NB4 (cell line): ENCODE measurements around the gene HBS1L.
A peak's percentile ranks its signal among the peaks of the same experiment; 100 is the strongest.

Source experiments
- DNase-seq: peaks from one replicate; pipeline ENCODE4 v3.0.0; 2010; ENCODE audit warnings: low read depth
- H3K4me3 ChIP-seq: one replicate; pipeline ENCODE4 v1.5.1; 2011; ENCODE audit warnings: mild to moderate bottlenecking, low read depth, low read length, moderate library complexity
- MYC ChIP-seq: IDR thresholded peaks from 2 replicates; pipeline ENCODE4 v1.6.1; 2011; ENCODE audit warnings: low read depth, low read length
- POLR2A ChIP-seq: IDR thresholded peaks from 2 replicates; pipeline ENCODE4 v1.6.1; 2011; ENCODE audit warnings: mild to moderate bottlenecking; ENCODE audit not compliant: insufficient read length; ENCODE audit errors: extremely low read depth
- TF ChIP-seq, protein P1 (sequence below): IDR thresholded peaks from one replicate; pipeline ENCODE4 v1.5.1; 2012; ENCODE audit warnings: low read depth, low read length
- TF ChIP-seq, protein P2 (sequence below): IDR thresholded peaks from 2 replicates; pipeline ENCODE4 v1.6.1; 2011; ENCODE audit warnings: low read depth, low read length

HBS1L gene

DNA sequence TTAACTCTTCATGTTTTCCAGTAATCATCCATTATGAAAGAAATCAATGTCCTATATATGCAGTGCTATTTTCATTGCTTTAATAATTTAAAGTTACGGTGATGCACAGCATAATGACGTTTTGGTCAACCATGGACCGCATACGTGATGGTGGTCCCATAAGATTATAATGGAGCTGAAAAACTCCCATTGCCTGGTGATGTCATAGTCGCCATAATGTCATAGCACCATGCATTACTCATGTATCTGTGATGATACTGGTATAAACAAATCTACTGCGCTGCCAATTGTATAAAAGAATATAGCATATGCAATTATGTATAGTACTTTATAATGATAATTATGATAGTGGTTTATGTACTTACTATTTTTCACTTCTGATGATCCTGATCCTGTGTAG is 62.5 kb downstream of the HBS1L start:
- no peak for DNase-seq
- no peak overlapping the region for H3K4me3 ChIP-seq
- TF ChIP-seq, protein P1, sequence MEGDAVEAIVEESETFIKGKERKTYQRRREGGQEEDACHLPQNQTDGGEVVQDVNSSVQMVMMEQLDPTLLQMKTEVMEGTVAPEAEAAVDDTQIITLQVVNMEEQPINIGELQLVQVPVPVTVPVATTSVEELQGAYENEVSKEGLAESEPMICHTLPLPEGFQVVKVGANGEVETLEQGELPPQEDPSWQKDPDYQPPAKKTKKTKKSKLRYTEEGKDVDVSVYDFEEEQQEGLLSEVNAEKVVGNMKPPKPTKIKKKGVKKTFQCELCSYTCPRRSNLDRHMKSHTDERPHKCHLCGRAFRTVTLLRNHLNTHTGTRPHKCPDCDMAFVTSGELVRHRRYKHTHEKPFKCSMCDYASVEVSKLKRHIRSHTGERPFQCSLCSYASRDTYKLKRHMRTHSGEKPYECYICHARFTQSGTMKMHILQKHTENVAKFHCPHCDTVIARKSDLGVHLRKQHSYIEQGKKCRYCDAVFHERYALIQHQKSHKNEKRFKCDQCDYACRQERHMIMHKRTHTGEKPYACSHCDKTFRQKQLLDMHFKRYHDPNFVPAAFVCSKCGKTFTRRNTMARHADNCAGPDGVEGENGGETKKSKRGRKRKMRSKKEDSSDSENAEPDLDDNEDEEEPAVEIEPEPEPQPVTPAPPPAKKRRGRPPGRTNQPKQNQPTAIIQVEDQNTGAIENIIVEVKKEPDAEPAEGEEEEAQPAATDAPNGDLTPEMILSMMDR = no peak
- TF ChIP-seq, protein P2, sequence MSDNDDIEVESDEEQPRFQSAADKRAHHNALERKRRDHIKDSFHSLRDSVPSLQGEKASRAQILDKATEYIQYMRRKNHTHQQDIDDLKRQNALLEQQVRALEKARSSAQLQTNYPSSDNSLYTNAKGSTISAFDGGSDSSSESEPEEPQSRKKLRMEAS = no peak
- TF ChIP-seq POLR2A = no peak
- TF ChIP-seq MYC = no peak

DNA sequence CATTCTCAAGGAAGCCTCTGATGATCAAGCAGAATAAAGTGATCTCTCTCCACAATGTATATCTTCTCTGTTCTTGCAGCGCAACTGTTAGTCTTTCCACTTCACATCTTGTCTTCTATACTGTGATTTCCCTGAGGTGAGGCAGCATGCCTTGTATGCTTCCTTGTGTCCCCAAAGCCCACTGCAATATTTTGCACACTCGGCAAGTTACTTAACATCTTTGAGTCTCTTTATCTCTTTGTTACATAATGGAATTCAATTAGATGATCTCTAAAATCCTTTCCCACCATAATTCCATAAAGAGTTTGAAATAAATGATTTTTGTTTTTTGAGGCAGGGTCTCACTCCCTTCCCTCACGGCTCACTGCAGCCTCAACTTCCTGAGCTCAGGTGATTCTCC is 64.4 kb downstream of the HBS1L start:
- H3K4me3 ChIP-seq = no peak overlapping the region
- TF ChIP-seq POLR2A = no peak
- TF ChIP-seq, protein P1 = no peak
- TF ChIP-seq, protein P2 = no peak
- no peak for TF ChIP-seq MYC
- DNase-seq = no peak

GRCh38 chr6:134984821-134985220 is 69.8 kb downstream of the HBS1L start:
- TF ChIP-seq, protein P1 = no peak
- TF ChIP-seq POLR2A = no peak
- no peak for TF ChIP-seq MYC
- TF ChIP-seq, protein P2 = no peak

GRCh38 chr6:134983823-134984222 is 70.8 kb downstream of the HBS1L start:
- no peak for DNase-seq

More at GRCh38 chr6:134984821-134985220, 69.8 kb downstream of the HBS1L start:
- no peak overlapping the region for H3K4me3 ChIP-seq
- peak; percentile 25 for DNase-seq

DNA sequence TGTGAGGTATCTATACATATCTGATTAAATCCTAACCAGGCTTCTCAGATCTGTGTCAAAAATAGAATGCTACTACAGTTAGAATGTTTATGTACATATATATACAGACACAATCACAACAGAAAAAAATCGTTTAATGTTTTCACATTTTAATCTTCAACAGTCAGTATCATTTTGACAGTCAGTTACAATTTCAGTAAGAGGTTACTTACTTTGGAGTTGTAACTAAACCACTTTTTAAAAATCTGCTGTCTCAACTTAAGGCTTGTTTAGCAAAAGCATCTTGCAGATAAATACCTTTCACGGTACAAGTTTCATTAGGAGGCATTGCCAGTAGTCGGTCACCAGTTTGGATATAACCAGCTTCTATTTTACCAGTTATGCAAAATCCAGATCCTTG is 72.5 kb downstream of the HBS1L start:
- no peak for DNase-seq
- TF ChIP-seq, protein P2 = no peak
- no peak for TF ChIP-seq MYC
- TF ChIP-seq, protein P1 = no peak
- TF ChIP-seq POLR2A = no peak
- H3K4me3 ChIP-seq = no peak overlapping the region

More at GRCh38 chr6:134983823-134984222, 70.8 kb downstream of the HBS1L start:
- H3K4me3 ChIP-seq = no peak overlapping the region
- TF ChIP-seq, protein P2 = no peak
- TF ChIP-seq MYC (no peak), POLR2A (no peak)
- TF ChIP-seq, protein P1 = no peak

DNA sequence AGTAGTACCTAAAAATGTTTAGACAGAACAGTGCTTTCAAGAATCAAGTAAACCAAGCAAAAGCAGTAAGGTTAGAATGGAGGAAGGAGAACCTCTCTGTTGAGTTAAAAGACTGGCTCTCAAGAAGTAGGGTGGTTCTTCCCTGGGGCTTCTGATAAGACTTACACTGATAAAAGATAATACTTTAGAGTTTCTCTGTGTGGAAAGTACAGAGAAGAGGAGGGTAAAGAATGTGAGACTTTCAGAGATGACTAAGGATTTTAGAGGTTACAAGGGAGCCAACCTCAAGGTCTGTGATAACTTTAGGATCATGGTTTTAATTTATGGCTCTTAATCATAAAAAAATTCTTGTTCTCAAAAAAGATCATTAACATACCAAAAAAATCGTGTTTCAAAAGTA is 73.8 kb downstream of the HBS1L start:
- H3K4me3 ChIP-seq = no peak overlapping the region
- no peak for TF ChIP-seq MYC
- no peak for TF ChIP-seq POLR2A
- TF ChIP-seq, protein P1 = no peak
- TF ChIP-seq, protein P2 = no peak
- no peak for DNase-seq
